GM18519 (cell line): ENCODE results near the gene GPC1.
"Not testable (repeated sequence)": the region's sequence is repeated elsewhere in the genome, so short reads cannot be mapped to it uniquely, and the experiment has no call there.

ENCODE experiments used
- ATAC-seq: cut with Tn5 transposase; IDR thresholded peaks from one replicate; pipeline ENCODE4 v1.9.1; 2021; ENCODE audit warnings: mild to moderate bottlenecking, moderate library complexity; ENCODE audit not compliant: unreplicated experiment, low FRiP score

The GPC1 gene, protein sequence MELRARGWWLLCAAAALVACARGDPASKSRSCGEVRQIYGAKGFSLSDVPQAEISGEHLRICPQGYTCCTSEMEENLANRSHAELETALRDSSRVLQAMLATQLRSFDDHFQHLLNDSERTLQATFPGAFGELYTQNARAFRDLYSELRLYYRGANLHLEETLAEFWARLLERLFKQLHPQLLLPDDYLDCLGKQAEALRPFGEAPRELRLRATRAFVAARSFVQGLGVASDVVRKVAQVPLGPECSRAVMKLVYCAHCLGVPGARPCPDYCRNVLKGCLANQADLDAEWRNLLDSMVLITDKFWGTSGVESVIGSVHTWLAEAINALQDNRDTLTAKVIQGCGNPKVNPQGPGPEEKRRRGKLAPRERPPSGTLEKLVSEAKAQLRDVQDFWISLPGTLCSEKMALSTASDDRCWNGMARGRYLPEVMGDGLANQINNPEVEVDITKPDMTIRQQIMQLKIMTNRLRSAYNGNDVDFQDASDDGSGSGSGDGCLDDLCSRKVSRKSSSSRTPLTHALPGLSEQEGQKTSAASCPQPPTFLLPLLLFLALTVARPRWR

DNA sequence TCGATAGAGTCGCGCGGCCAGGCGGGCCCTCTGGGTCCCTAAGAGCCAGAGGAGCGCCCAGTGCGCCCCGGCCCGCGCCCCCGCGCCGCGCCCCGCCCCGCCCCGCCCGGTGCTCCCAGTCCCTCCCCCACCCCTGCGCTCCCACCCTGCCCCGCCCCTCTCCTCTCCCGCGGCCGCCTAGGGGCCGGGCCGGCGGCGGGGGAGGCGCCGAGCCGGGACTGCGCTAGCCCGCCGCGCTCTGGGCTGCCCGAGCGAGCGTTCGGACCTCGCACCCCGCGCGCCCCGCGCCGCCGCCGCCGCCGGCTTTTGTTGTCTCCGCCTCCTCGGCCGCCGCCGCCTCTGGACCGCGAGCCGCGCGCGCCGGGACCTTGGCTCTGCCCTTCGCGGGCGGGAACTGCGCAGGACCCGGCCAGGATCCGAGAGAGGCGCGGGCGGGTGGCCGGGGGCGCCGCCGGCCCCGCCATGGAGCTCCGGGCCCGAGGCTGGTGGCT is at the start of gene GPC1:
GPC1 (plus strand) TSS at position 207 of the 491 bp plus-strand sequence; CDS start at position 463, 256 bp downstream.
- no peak for ATAC-seq

DNA sequence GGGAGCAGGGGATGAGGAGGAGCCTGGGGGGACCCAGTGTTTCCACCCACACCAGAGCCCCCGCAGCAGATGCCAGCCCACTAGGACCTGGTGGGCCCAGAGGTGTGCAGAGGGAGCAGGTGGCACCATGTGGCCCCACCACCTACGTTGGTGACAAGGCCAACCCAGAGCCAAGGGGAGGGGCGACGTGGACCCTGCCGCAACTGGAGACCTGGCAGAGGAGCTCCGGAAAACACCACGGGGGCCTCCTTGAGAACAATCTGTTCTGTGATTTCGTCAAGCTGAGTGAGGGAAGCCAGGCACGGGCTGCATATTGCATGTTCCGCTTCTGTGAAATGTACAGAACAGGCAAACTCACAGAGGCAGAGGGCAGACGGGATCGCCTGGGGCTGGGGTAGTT is 49.1 kb upstream of the GPC1 start:
- no peak for ATAC-seq

DNA sequence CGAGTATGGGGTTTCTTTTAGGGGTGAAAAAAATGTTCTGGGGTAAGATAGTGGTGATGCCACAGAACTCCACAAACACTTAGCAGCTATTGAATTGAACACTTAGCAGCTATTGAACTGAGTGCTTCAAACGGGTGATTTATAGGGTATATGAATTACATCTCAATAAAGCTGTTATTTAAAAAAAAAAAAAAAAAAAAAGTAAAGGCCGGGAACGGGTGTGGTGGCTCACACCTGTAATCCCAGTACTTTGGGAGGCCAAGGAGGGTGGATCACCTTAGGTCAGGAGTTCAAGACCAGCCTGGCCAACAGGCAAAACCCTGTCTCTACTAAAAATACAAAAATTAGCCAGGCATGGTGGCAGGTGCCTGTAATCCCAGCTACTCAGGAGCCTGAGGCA is 48.7 kb upstream of the GPC1 start:
- ATAC-seq = not testable (repeated sequence)

DNA sequence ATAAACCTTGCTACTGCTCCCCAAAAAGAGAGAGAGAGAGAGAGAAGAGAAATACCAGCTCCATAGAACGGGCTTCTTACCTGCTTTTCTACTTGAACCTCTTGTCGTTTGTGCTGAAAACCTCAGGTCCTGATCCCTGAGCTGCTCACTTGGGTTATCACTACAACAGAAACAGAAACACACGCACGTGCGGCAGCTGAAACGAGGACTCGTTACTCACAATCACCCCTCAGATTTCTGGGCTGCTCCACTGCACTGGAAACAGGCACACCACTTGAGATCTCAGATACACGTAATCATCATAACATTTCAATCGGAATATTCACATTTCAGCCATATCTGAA is 48.2 kb upstream of the GPC1 start:
- no peak for ATAC-seq

DNA sequence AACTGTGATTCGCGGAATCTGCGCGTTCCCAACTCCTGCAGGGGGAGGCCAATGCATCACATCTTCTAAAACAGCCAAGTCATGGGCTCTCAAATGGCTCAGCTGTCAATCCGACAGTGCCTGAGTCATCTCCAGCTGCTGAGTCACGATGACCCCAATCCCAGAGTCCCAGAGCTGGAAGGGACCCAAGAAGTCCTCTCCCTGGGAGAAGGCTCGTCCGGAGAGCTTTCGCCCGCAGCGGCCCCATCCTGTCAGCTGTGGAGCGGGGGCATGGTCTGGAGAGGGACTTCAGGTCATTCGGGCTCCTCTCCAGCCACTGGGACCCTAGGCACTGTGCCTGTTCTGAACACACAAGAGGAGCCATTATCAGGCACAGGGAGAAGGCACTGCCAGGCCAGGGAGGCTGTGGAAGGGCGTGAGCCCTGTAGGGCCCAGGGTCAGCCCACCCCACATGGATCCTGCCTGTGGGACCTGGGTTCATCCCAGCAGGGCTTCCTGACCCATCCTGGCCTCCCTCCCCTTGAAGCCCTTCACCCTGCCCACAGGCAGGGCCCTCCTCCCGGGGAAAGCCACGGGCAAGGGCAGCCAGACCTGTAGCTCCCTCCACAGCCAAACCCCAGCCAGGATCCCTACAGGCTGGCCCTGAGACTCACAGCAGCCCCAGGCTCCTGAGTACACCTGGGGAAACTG is 47.6 kb upstream of the GPC1 start:
- ATAC-seq = no peak

DNA sequence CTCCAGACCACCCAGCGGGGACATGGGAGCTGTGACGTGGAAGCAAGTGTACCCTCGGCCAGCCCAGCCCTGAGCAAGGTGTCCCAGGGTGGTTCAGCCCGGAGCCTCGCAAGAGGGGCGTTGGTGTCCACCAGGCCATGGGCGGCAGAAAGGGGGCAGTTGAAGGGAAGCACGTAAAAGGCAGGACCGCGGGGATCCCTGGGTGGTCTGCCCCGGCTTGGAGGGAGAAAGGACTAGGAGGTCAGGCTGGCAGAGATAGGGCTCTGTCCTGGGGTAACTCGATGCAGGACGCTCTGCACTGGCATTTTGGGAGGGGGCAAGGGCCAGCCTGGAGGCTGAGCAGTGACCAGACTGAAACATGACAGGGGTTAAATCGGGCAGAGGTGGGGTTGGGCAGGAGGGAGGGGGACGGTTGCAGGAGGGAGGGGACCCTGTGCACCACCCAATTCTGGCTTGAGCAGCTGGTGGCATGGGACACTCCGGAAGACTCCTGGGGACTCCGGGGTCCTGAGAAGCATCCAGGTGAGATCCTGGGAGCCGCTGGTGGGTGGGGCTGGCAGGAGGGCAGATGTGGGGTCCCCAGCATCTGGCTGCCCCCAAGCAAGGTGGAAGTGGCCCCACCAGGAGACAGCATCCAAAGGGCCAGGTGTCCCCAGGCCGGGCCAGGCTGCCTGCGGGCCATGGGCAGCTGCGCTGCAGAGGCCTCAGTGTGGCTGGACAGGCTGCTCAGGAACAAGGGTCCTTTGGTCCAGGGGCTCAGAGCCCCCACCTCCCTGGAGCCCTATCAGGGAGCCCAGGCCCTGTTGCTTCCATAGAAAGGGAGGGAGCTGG is 46.8 kb upstream of the GPC1 start:
- ATAC-seq = no peak

DNA sequence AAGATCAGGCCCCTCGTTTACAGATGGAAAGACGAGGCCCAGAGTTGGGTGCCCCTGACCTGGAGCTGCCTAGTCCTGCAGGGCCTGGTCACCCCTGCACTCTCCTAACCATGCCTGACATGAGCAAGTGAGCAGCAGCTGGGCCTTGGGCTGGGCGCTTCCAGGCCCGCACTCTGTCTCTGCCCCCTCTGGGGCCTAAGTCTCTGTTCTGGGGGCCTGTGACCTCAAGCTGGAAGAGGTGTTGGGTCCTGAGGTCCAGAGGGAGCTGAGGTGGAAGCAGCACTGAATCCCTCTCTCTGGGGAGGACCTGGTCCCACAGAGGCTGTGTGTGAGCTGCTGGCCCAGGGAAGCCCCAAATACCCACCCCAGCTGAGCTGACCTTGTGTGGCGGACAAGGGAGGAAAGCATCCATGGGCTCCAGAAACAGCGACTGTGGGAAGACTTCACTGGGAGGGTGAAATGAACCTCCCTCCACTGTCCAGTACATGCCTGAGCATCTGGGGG is 46.1 kb upstream of the GPC1 start:
- ATAC-seq = no peak

DNA sequence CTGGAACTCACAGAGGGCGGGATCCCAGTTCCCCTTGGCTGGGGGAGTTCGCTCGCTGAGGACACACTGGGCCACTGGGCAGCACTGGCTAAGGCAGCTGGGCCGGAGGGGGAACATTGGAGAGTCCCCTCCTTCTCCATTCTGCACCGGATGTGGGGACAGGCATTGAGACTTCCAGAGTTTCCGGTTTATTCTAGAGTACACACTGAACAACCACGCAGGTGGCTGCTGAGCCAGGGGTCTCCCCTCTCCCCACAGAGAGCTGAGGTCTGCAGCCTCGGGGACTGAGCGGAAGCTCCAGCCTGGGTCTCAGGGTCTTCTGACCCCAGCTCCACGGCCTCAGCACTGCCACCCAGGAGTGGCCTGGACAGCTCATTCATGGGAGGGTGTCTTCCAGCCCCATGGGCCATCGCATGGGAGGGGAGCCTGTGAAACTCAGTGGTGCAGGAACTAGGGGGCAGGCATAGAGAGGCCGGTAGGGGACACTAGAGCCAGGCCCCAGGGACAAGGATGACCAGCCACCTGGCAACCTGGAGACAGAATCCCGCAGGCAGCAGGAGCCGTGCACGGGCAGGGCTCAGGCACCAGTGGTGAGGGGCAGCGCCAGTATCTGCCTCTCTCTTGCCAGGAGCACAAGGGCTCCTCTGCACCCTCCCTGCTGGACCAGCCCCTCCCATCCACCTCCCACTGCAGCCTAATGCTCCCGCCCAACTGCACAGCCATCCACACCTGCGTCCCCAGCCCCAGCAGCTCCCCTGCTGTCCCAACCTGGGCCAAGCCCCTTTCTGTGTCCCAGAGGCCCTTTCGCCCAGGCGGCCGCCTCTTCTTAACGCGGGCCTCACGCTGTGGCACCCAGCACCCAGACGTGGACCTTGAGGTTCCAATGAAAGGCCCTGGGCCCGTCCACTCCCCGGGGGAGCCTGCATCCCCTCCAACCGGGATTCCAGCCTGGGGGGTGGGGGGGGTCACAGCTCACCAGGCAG is 45.1 kb upstream of the GPC1 start:
- ATAC-seq = no peak

DNA sequence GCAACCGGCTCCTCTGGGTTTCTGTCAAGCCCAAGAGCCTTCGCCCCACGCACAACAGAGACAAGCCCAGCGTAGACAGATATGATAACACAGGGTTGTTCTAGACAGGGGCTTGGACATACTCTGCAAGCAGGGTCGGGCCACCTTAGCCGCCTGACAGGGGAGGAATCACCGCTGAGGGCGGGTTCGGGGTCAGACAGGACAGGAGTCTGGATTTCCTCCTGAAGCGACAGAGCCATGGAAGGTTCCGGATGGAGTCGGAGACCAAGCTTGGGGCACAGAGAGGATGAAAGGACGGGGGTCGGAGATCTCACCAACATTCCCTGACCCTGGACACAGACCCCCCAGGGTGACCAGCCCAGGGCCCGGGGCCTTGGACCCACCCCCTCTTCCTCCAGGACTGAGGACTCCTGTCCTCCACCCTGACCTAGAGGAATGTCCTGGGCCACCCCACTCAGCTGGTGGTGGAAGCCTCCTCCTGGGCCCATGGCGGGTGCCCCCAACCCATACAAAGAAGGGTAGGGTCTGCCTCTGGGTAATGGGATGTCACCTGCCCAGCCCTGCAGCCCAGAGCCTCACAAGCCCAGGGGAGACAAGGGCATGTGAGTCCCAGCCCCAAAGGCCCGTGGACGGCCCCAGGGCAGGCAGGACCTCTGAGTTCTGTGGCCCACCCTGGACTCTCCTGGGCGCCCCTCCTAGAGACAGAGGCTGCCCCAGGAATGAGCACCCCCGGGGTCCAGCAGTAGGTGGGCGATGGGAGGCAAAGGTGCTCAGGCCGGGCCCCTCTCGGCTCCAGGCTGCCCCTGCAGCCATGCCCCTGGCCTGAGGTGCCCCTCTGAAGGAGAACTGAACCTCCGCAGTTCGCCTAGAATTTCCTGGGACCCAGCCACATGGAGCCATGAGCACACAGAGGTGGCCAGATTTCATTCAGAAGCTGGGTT is 44.1 kb upstream of the GPC1 start:
- ATAC-seq = no peak

DNA sequence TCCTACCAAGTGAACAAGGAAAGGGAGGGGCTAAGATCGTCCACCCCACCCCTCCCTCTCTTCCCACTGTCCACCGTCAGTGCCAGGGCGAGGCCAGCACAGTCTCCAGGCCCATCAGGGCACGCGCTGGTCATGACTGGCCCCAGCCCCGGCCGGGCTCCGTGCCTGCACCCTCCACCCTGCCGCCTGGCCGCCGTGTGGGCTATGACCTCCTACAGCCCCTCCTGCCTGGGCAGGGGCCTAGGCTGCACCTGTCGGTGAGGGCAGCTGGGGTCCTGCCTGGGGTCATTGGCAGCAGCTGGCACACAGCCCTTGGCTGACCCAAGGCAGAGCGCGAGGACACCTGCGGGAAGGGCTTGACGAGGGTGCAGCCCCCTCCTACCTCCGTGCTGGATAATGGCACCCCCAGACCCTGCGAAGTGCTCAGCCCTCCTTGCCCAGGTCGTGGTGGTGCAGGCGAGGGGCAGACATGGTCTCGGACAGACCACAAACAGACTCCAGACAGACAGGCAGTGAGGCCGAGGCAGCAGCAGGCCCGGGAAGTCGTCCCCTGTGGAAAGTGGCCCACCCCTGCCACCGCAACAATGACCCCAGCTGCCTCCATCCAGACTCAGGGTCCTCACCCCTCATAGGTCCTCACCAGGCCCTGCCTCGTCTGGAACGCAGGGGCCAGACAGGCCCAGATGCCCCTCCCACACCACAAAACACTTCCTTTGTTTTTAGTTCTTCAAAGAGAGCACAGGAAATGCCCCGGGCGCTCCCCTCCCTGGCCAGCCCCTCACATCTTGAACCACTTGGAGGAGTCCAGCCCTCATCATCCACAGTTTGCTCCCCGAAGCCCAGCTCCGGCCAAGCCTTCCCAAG is 43.1 kb upstream of the GPC1 start:
- ATAC-seq = no peak

DNA sequence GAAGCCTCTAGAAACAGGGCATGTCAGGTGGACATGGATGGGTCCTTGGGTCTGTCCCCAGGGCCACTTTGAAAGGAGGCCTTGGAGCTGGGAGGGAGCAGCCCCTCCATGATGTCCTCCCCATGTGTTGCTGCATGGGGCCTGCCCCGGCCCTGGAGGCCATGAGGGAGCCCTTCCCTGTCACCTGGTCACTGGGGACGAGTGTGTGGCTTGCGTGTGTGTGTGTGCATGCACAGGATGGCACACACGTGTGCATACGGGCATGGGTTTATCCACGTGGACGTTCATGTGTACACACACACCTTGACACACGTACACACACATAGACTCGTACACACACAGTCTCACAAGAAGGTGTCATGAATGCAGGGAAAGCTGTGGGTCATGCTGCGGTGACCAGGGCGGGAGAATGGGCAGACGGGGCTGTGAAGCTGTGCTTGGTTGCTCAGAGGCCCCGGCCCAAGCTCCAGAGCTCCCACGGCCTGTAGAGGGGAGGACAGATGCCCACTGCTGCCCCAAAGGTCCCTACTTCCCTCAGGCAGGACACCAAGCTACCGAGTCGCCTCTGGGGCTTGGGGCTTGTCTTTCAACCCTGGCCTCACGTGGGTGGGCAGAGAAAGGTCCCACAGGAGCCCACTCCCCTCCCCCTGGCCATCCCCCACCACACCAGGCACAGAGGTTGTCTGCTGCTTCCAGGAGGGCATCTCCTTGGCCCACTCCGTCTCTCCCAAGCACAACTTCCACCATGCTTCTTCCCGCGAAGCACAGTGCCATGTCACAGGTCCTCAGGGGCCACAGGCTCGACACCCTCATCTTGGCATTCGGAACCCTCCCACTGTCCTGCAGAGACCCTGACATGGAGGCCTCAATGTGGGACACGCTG is 42.3 kb upstream of the GPC1 start:
- no peak for ATAC-seq

DNA sequence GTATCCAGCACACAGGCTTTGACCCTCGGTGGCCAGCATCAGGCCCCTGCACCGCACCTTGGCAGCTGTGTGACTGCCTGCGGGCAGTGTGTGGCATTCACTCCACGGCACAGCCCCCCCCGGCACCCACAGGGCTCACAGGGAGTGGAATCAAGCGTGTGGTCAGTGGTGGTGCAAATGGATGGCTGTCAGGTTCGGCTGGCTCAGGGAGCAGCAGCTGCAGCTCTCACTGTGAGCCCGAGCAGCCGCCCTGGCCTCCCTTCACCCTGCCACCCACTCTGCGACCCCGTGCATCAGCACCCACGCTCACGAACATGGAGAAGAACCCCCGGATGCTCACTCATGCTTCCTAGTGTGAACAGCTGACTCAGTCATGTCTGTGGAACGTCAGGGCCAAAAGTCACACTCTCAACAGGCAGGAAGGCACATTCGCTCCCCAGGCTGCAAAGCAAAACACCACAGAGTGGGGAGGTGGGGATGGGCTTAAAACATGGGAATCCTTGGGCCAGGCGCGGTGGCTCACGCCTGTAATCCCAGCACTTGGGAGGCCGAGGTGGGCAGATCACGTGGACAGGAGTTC is 41.5 kb upstream of the GPC1 start:
- ATAC-seq = no peak

DNA sequence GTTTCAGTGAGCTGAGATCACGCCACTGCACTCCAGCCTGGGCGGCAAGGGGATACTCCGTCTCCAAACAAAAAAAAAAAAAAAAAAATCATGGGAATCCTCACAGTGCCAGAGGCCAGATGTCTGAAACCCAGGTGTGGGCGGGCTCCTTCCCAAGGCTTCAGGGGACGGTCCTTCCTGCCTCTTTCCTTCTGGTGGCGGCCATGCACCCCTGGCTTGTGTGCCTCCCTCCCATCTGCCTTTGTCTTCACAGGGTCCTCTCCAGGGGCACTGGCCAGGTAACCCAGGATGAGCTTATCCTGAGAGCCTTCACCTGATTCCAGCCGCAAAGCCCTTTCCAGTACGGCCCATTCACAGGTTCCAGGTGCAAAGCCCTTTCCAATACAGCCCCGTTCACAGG is 40.9 kb upstream of the GPC1 start:
- ATAC-seq = no peak

DNA sequence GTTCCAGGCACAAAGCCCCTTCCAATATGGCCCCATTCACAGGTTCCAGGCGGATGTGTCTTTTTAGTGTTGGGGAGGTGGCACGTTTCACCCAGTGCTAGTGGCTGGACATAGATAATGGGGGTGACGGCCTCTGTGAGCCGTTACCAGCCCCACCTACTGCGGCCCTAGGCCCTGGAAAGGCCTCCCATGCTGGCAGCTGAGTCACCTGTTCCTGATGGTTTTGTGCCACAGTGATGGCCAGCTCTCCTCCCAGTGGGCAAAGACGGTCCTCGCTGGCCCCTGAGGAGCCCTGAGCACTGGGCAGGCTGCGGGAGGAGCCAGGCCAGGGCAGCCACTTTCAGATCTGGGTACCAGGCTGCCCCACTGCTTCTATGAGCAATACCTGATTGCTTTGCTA is 40.0 kb upstream of the GPC1 start:
- ATAC-seq = no peak

DNA sequence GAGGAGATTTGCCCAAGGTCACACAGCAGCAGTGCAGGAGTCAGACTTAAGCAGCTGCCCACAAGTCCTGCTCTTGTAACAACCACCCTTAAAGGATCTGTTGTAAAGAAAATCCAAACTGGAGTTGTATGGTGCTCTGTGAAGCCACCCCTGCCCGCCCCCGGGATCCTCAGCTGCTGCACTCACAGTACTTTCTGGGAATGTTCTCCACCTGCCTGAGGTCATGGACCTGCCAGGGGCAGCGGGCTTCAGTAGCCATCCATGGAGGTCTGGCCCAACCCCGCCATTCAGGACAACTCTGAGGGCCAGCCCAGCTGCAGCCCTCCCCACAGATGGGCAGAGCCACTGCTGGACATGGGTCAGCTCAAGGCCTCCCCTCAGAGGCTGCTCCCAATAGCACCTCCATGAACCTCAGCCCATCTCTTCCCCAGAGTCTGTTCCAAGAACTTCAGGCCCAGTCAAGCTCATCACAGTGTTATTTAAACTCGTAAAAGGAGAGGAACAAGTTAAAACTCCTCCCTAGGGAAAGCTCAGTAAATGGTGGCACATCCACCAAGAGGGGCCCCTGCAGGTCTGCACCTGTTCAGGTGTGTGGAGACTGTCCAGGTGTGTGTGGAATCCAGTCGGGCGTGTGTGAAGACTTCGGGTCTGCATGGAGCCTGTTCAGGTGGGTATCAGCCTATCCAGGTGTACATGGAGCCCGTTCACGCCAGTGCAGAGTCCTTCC is 39.4 kb upstream of the GPC1 start:
- ATAC-seq = no peak
